MM.1S (cell line): ENCODE data around the gene SYNE3.

ENCODE experiments used
- DNase-seq: peaks from one replicate; pipeline ENCODE4 v3.0.0-alpha.2; 2015
- H2AFZ ChIP-seq: fragments of 300-600 bp; sonication (generic); 2 replicates; pipeline ENCODE4 v1.6.0; 2016; ENCODE audit warnings: antibody characterized with exemption, low read length
- H3F3A ChIP-seq: fragments of 300-600 bp; sonication (generic); 2 replicates; pipeline ENCODE4 v1.6.1; 2016; ENCODE audit warnings: mild to moderate bottlenecking, antibody characterized with exemption, low read length, moderate library complexity, mixed read lengths; ENCODE audit not compliant: insufficient read depth
- H3K27ac ChIP-seq: fragments of 300-600 bp; sonication (generic); 2 replicates; pipeline ENCODE4 v1.5.1; 2016; ENCODE audit warnings: mild to moderate bottlenecking, low read length
- H3K27me3 ChIP-seq: fragments of 300-600 bp; sonication (generic); replicated peaks from 2 replicates; pipeline ENCODE4 v1.6.0; 2016; ENCODE audit warnings: low read length; ENCODE audit not compliant: insufficient read depth
- H3K36me3 ChIP-seq: fragments of 300-600 bp; sonication (generic); replicated peaks from 2 replicates; pipeline ENCODE4 v1.6.1; 2016; ENCODE audit warnings: mild to moderate bottlenecking, low read length, mixed read lengths; ENCODE audit not compliant: insufficient read depth
- H3K4me1 ChIP-seq: fragments of 300-600 bp; sonication (generic); 2 replicates; pipeline ENCODE4 v1.6.1; 2016; ENCODE audit warnings: low read length, mixed read lengths
- H3K4me2 ChIP-seq: fragments of 300-600 bp; sonication (generic); 2 replicates; pipeline ENCODE4 v1.6.0; 2016; ENCODE audit warnings: low read depth, low read length
- H3K4me3 ChIP-seq: fragments of 300-600 bp; sonication (generic); 2 replicates; pipeline ENCODE4 v1.5.1; 2016; ENCODE audit warnings: low read length, mixed read lengths
- H3K79me2 ChIP-seq: fragments of 300-600 bp; sonication (generic); 2 replicates; pipeline ENCODE4 v1.6.1; 2016; ENCODE audit warnings: mixed run types, low read length, mixed read lengths
- H3K9ac ChIP-seq: fragments of 300-600 bp; sonication (generic); 2 replicates; pipeline ENCODE4 v1.6.1; 2016; ENCODE audit warnings: low read length, mixed read lengths
- H3K9me2 ChIP-seq: fragments of 300-600 bp; sonication (generic); replicated peaks from 2 replicates; pipeline ENCODE4 v1.6.1; 2016; ENCODE audit warnings: mild to moderate bottlenecking, low read length, mixed read lengths; ENCODE audit not compliant: insufficient read depth
- H3K9me3 ChIP-seq: fragments of 300-600 bp; sonication (generic); replicated peaks from 2 replicates; pipeline ENCODE4 v1.6.1; 2016; ENCODE audit warnings: mild to moderate bottlenecking, low read length, mixed read lengths; ENCODE audit not compliant: insufficient read depth
- H4K20me1 ChIP-seq: fragments of 300-600 bp; sonication (generic); 2 replicates; pipeline ENCODE4 v1.6.1; 2016; ENCODE audit warnings: mild to moderate bottlenecking, low read length, moderate library complexity, mixed read lengths; ENCODE audit not compliant: insufficient read depth
- CTCF ChIP-seq: fragments of 300-600 bp; sonication (generic); IDR thresholded peaks from 2 replicates; pipeline ENCODE4 v1.5.1; 2016; ENCODE audit warnings: antibody characterized with exemption, low read length, mixed read lengths
- EZH2 ChIP-seq: fragments of 300-600 bp; sonication (generic); optimal IDR thresholded peaks from 2 replicates; pipeline ENCODE3; 2017; ENCODE audit warnings: low read depth, mild to moderate bottlenecking, antibody characterized with exemption, low read length, mixed read lengths
- EZH2phosphoT487 ChIP-seq: fragments of 300-600 bp; sonication (generic); IDR thresholded peaks from 2 replicates; pipeline ENCODE4 v1.6.1; 2018; ENCODE audit warnings: antibody characterized with exemption, low read length

Gene SYNE3

GRCh38 chr14:95520346-95520745 is 3.9 kb upstream of the SYNE3 start:
- Histone ChIP-seq H4K20me1 (no peaks in the 10 kb centered on the region), H3K27me3 (no peaks in the 10 kb centered on the region), H2AFZ (no peak overlapping the region), H3K9me3 (no peaks in the 10 kb centered on the region), H3K4me3 (no peak overlapping the region), H3K36me3 (no peaks in the 10 kb centered on the region), H3K79me2 (peaks cover 6% of the 10 kb centered on the region), H3F3A (peaks cover 32% of the 10 kb centered on the region), H3K27ac (no peak overlapping the region), H3K9ac (no peak overlapping the region), H3K4me2 (no peak overlapping the region), H3K4me1 (peaks cover 27% of the 10 kb centered on the region), H3K9me2 (no peaks in the 10 kb centered on the region)
- DNase-seq, result no peak
- no peak for TF ChIP-seq EZH2phosphoT487
- no peak for TF ChIP-seq EZH2
- TF ChIP-seq CTCF, result no peak

- DNase-seq, result no peak
- Histone ChIP-seq H3K36me3 (no peaks in the 10 kb centered on the region), H2AFZ (no peak overlapping the region), H3K27me3 (no peaks in the 10 kb centered on the region), H3K4me3 (no peak overlapping the region), H3K79me2 (peaks cover 12% of the 10 kb centered on the region), H3K9me2 (no peaks in the 10 kb centered on the region), H3K4me2 (no peak overlapping the region), H3F3A (peaks cover 38% of the 10 kb centered on the region), H4K20me1 (no peaks in the 10 kb centered on the region), H3K9me3 (no peaks in the 10 kb centered on the region), H3K9ac (no peak overlapping the region), H3K27ac (peak overlapping the region; percentile 86; the same call in 1 of the 2 replicates), H3K4me1 (peaks cover 27% of the 10 kb centered on the region)
- TF ChIP-seq EZH2 (no peak), EZH2phosphoT487 (no peak), CTCF (no peak)
Measured at GRCh38 chr14:95519699-95520098, 3.2 kb upstream of the SYNE3 start.

GRCh38 chr14:95518045-95518751 is 1.7 kb upstream of the SYNE3 start:
- H3K4me1 ChIP-seq, result peaks cover 40% of the 10 kb centered on the region
- no peaks in the 10 kb centered on the region for H3K36me3 ChIP-seq
- no peaks in the 10 kb centered on the region for H3K9me2 ChIP-seq
- TF ChIP-seq CTCF (no peak), EZH2 (no peak), EZH2phosphoT487 (no peak)
- H3F3A ChIP-seq, result peaks cover 41% of the 10 kb centered on the region
- H2AFZ ChIP-seq, result no peak overlapping the region
- H3K27ac ChIP-seq, result peak overlapping the region; percentile 86
- H3K79me2 ChIP-seq, result peaks cover 27% of the 10 kb centered on the region
- H4K20me1 ChIP-seq, result no peaks in the 10 kb centered on the region
- DNase-seq, result peak; percentile 61
- no peaks in the 10 kb centered on the region for H3K27me3 ChIP-seq
- H3K9me3 ChIP-seq, result no peaks in the 10 kb centered on the region
- peak overlapping the region; percentile 39; the same call in 1 of the 2 replicates for H3K9ac ChIP-seq
- peak overlapping the region; percentile 76 for H3K4me2 ChIP-seq
- peak overlapping the region; percentile 9; the same call in 1 of the 2 replicates for H3K4me3 ChIP-seq
